ENCODE measurements around the gene TENM3.

TENM3 gene

DNA sequence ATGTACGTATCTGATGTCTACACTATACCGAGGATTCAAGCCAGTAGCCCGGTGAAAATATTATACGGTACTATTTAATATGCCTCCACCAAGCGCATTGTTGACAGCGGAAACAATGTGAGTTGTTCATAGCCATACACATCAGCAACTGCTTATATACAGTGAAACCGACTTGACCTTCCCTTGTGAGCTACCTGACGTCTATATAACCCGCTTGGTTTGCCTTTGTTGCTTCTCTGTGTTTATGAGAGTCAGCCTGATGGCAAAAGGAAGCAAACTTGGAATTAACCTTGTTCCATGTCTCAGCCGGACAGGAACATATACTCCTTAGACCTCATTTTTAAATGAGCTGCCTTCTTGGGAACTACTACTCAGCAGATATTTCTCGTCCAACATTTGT, 462.2 kb downstream of the TENM3 start:
- no peak for DNase-seq

GRCh38 chr4:182711211-182711610, 468.0 kb downstream of the TENM3 start:
- no peak for DNase-seq

GRCh38 chr4:182715548-182715947, 472.3 kb downstream of the TENM3 start:
- no peak for DNase-seq

- no peak for DNase-seq
Observed at GRCh38 chr4:182716192-182716591, 473.0 kb downstream of the TENM3 start.

GRCh38 chr4:182717788-182718583, 474.8 kb downstream of the TENM3 start:
- DNase-seq: no peak

- DNase-seq: peak; percentile 44
Observed at GRCh38 chr4:182724414-182724813, 481.2 kb downstream of the TENM3 start.

- DNase-seq: no peak
Observed at GRCh38 chr4:182729516-182729915, 486.3 kb downstream of the TENM3 start.

- no peak for DNase-seq
Observed at GRCh38 chr4:182730791-182731190, 487.6 kb downstream of the TENM3 start.

DNA sequence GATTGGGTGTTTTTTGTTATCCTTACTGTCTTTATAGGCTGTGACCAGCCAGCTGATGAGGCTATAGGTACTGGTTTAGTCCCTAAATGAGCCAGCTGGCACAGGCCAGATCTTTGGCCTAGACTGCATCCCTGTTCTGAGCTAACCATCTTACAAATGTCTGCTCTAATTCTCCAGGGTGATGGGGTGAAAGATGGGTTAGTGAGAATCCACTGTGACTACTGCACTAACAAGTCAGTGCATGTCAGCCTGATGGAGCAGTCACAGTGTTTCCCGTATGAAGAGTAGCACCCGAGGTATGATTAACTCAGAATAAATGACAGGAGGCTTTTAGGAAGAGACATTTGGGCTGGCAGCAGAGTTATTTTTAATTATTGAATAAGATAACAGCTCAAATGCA, 493.0 kb downstream of the TENM3 start:
- DNase-seq: peak; percentile 61

DNA sequence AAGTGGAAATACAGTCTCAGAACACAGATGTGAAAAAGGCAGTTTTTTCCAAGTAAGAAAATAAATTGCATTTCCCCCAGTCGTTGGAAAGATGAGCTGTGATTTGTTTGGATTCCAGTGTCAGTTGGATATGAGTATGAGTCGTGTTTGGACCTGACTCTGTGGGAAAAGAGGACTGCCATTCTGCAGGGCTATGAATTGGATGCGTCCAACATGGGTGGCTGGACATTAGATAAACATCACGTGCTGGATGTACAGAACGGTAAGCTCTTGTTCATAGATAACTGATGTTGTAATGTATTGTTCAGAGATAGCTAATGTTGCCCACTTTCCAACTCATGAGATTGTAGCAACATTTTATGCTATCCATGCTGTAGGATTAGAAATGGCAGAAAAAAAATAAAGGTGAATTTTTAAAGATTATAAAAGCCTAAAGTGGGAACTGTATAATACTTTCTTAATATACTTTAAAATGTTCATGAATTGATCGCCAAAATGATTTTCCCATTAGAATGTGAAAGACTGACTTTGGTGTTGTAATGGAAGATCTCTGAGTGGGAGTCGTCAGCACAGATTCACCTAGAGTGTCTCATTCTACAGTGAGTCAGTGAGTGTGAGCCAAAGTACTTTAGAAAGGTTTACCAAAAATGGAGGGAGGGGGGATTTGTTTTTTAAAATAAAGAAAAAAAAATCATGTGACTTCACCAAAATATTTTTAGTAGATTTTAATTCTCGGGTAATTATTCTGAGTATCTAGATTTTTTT, 495.3 kb downstream of the TENM3 start:
- no peak for DNase-seq

- no peak for DNase-seq
Observed at GRCh38 chr4:182740256-182740655, 497.1 kb downstream of the TENM3 start.

DNA sequence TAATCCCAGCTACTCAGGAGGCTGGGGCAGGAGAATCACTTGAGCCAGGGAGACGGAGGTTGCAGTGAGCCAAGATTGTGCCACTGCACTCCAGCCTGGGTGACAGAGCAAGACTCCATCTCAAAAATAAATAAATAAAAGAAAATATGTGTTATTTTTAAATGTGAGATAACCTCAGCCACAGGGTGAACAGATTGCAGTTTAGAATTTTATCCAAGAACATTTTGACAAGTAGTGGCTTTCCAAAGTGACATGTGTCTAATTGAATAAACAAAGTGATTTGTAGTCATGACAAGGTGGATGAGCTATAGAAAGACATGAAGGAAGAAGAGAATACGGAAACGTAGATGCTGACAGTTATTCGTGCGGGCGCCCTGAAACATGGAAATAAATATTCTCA, 497.9 kb downstream of the TENM3 start:
- no peak for DNase-seq

DNA sequence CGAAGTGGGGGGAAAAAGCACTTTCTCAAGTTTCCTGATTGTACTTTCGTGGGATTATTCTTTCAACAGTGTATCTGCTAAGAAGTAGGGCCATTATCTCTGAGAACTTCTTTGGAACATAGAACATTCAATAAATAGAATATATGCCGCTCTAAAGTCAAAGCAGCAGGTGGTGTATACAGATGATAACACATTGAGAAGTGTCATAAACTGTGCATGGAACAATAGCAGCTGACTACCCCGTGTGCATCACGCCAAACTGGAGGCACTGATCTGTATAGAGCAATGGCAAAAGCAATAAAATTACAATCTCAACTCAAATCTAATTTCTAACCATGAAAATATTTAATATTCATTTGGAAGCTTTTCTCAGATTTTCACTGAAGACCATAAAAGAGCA, 498.7 kb downstream of the TENM3 start:
- peak; percentile 11 for DNase-seq

DNA sequence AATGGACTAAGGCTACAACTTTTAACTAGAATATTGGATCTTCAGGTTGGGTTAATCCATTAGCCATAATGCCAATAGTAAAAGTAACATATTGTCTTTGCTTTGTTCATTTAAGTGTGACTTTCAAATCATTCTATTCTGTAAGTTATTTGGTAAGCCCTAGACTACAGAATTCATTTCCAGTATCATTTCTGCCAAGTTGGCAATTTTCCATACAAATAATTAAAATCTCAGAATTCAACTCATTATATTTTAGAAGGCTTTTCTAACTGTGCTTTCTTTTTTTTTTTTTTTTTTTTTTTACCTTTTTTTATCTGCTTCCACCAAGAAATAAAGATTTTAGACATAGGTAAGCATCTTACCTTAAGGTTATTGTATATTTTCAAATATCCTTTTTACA, 500.6 kb downstream of the TENM3 start:
- DNase-seq: no peak

- peak; percentile 8 for DNase-seq
Observed at GRCh38 chr4:182745237-182745636, 502.0 kb downstream of the TENM3 start.

DNA sequence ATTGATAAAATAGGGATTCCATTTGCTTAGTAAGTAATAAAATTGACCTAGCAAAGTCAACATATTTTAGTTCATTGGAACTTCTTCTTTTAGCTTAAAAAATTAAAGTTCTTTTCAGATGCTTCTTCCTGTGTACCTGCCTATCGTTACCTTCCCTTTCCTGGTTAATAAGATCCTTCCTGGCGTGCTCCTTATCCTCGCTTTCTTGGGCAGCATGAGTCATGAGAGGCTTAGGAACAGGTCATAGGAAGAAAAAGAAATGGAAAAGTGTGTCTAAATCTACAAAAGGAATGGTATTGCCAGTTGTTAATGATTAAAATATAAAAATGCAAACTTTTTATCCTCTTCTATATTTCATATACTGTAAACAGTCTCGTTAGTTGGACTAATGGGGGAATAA, 503.7 kb downstream of the TENM3 start:
- DNase-seq: no peak

- no peak for DNase-seq
Observed at GRCh38 chr4:182748283-182748682, 505.1 kb downstream of the TENM3 start.

- no peak for DNase-seq
Observed at GRCh38 chr4:182748949-182749348, 505.7 kb downstream of the TENM3 start.

DNA sequence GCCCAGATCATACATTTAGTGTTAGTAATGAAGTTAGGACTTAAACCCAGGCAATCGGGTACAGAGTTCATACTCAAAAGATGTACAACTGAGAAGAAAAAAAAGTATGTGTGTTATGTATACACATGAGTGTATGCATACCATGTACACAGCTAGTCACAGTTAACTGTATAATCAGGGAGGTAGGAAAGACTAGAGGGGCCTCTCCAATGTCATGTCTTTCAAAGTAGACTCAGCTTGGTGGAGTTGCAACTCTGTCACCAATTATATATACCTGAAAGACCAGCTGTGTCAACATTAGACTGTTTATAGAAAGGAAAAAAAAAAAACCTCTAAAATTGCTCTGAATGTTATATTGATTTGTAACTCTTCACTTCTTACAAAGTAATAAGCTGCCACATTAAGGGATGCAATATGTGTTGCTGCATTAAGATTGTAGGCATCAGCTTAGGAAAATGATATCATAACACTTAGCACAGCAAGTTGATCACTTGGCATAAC, 506.5 kb downstream of the TENM3 start:
- DNase-seq: no peak

DNA sequence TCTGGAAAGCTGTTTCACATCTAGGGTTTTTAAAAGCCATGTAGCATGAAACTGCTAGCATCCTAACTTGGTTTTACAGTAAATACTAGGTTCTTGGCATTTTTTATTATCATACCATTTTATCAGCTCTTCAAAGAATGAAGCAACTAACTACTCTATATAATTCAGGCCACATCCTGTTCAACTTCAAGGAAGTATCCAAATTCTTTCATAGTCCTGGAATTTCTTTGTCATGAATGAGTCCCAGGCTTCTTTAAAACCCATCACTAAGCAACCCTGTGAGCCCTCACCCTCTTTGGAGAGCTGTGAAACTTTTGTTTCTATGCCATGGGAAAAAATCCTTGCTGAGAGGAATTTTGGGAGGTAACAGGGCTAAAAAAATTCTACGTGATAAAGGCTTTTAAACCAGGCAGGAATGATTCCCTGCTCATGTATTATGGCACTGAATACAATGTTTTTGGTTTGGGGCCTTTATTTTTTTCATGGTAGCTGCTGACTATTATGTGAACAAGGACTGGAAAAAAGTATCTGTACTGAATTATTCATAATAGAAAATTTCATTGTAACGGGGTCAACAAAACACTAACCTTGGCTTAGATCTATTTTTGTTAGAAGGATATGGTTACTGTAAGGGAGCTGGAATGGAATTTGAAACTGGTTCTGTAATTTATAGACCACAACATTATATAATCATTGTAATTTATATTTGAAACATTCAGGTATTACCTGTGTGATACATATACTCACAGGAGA, 509.1 kb downstream of the TENM3 start:
- DNase-seq: no peak

DNA sequence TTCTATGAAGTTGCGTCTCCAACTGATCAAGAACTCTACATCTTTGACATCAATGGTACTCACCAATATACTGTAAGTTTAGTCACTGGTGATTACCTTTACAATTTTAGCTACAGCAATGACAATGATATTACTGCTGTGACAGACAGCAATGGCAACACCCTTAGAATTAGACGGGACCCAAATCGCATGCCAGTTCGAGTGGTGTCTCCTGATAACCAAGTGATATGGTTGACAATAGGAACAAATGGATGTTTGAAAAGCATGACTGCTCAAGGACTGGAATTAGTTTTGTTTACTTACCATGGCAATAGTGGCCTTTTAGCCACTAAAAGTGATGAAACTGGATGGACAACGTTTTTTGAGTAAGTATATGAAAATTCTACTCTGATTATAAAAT, 511.7 kb downstream of the TENM3 start:
- no peak for DNase-seq

GRCh38 chr4:182756161-182756690, 513.0 kb downstream of the TENM3 start:
- DNase-seq: no peak

DNA sequence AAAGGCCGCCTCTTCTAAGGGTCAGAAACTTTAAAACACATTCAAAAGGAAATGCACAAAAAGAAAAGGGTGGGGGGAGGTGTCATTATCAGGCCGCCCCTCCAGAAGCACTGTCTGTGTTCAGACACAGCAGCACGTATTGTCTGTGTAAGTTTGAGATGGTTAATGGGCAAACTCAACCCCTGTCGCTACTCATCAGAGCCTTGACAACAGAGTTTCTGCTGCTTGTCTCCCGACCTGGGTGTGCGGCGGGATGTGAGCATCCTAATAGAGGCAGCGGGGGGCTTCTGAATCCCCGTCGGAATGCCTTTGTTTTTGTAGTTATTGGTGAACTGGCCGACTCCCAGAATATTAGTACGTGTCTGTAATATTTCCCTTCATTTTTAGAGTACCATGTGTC, 515.1 kb downstream of the TENM3 start:
- DNase-seq: no peak

All from NCI-H1694 (cell line).